SHP77 treated with DMSO at 0.1 percent for 48 hours (cell line): ENCODE measurements around the gene QSER1.
A peak's percentile ranks its signal among the peaks of the same experiment; 100 is the strongest.
"Not testable (repeated sequence)": the region's sequence is repeated elsewhere in the genome, so short reads cannot be mapped to it uniquely, and the experiment has no call there.

Experiments
- DNase-seq: peaks from one replicate; lab custom pipeline; 2025; lab: John Stamatoyannopoulos, UW

The QSER1 gene

GRCh38 chr11:32935462-32936029 is 42.9 kb downstream of the QSER1 start:
- no peak for DNase-seq

GRCh38 chr11:32936178-32936577 is 43.6 kb downstream of the QSER1 start:
- not testable (repeated sequence) for DNase-seq

GRCh38 chr11:32937283-32937682 is 44.7 kb downstream of the QSER1 start:
- DNase-seq, result not testable (repeated sequence)

- DNase-seq, result no peak
Observed at GRCh38 chr11:32939046-32939445, 46.4 kb downstream of the QSER1 start.

- no peak for DNase-seq
Observed at GRCh38 chr11:32939866-32940265, 47.3 kb downstream of the QSER1 start.

- no peak for DNase-seq
Observed at GRCh38 chr11:32940865-32941264, 48.3 kb downstream of the QSER1 start.

GRCh38 chr11:32947978-32948377 is 55.4 kb downstream of the QSER1 start:
- DNase-seq, result no peak

- DNase-seq, result no peak
Observed at GRCh38 chr11:32949739-32950138, 57.1 kb downstream of the QSER1 start.

- no peak for DNase-seq
Observed at GRCh38 chr11:32952421-32952820, 59.8 kb downstream of the QSER1 start.

- DNase-seq, result no peak
Observed at GRCh38 chr11:32953700-32954099, 61.1 kb downstream of the QSER1 start.

GRCh38 chr11:32960553-32961164 is 68.0 kb downstream of the QSER1 start:
- DNase-seq, result peak; percentile 26

GRCh38 chr11:32962016-32962415 is 69.4 kb downstream of the QSER1 start:
- DNase-seq, result no peak

GRCh38 chr11:32963721-32964120 is 71.1 kb downstream of the QSER1 start:
- DNase-seq, result no peak

- no peak for DNase-seq
Observed at GRCh38 chr11:32968541-32968940, 75.9 kb downstream of the QSER1 start.

GRCh38 chr11:32972233-32972632 is 79.6 kb downstream of the QSER1 start:
- DNase-seq, result not testable (repeated sequence)

GRCh38 chr11:32972781-32973180 is 80.2 kb downstream of the QSER1 start:
- DNase-seq, result no peak

GRCh38 chr11:32982626-32983025 is 90.0 kb downstream of the QSER1 start:
- no peak for DNase-seq

- no peak for DNase-seq
Observed at GRCh38 chr11:32983506-32983905, 90.9 kb downstream of the QSER1 start.

- DNase-seq, result no peak
Observed at GRCh38 chr11:32985600-32985999, 93.0 kb downstream of the QSER1 start.

GRCh38 chr11:32987851-32988250 is 95.2 kb downstream of the QSER1 start:
- DNase-seq, result no peak

- DNase-seq, result no peak
Observed at GRCh38 chr11:32990481-32990880, 97.9 kb downstream of the QSER1 start.

- no peak for DNase-seq
Observed at GRCh38 chr11:32991427-32991826, 98.8 kb downstream of the QSER1 start.

GRCh38 chr11:32991898-32992297 is 99.3 kb downstream of the QSER1 start:
- DNase-seq, result no peak

GRCh38 chr11:33000181-33000580 is 107.6 kb downstream of the QSER1 start:
- no peak for DNase-seq
